ENCODE data around the gene EYA2. TPM values are rescaled to one million over a fixed set of nuclear protein-coding genes. Genes with fewer than 3 reads are reported as not detected.

The EYA2 gene
- total and polyA plus RNA-seq, 2 of the 4 experiments (the other 2 are of a cell fraction) = 2.3 to 5.4 TPM

DNA sequence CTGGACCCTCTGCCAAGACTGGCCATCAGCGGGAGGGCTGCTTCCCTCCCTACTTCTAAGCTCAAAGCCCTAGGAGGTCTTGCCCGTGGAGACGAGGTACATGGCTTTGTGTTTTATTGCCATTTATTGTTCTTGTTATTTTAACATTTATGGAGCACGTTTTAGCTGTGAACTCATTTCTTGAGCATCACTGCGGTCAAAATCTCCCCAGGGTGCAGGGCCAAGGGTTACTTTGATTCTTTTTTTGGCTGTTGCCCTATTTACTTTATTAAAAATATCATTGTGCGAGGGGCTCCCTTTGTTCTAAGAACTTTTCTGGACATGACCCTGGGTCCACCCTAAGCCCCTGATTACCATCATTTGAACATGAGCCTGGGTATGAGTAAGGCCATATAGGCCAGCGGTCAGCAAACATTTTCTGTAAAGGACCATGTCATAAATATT is 51.6 kb downstream of the EYA2 start:
- H3K14ac ChIP-seq (replicated peaks; ENCODE audit: low read depth, low read length) = no peak overlapping the region
- no peak overlapping the region for H2BK120ac ChIP-seq (ENCODE audit: low read depth, low read length)
- H3K4me2 ChIP-seq (ENCODE audit: low read depth, low read length) = no peak overlapping the region
- H4K20me1 ChIP-seq (ENCODE audit: insufficient read depth, low read length) = no peaks in the 10 kb centered on the region
- H3K23ac ChIP-seq (ENCODE audit: low read depth, low read length) = no peak overlapping the region
- H3K36me3 ChIP-seq (ENCODE audit: control insufficient read depth, insufficient read depth, low read length) = no peaks in the 10 kb centered on the region
- H4K8ac ChIP-seq (ENCODE audit: low read depth in 2 of 2, low read length in 2 of 2) = no peak overlapping the region
- H3K9ac ChIP-seq (ENCODE audit: low read depth, low read length) = no peak overlapping the region
- no peak overlapping the region for H2AK9ac ChIP-seq (replicated peaks; ENCODE audit: low read depth, low read length, poor library complexity)
- H4K91ac ChIP-seq (ENCODE audit: insufficient read depth, low read depth, low read length) = no peak overlapping the region
- H3K18ac ChIP-seq (ENCODE audit: low read depth, low read length) = no peak overlapping the region
- ATAC-seq (ENCODE audit: low read depth) = no peak
- no peak overlapping the region for H2AFZ ChIP-seq (replicated peaks; ENCODE audit: low read length, poor library complexity)
- peaks cover 1 to 6% of the 10 kb centered on the region in 2 experiments; a peak in 1 of 4 replicates for H3K79me1 ChIP-seq (ENCODE audit: low read depth in 1 of 2, low read length in 2 of 2)
- DNase-seq = no peak
- in situ Hi-C loops (cut with MboI; ENCODE audit: low sequenced_read_pairs) (no loop called here), intact Hi-C loops (cut with micrococcal nuclease) (no loop called here), dilution Hi-C loops (cut with HindIII; ENCODE audit: low sequenced_read_pairs, unreplicated experiment) (no loop called here)
- WGBS, 2 experiments (ENCODE audit: extremely low coverage in 2 of 2, insufficient read length in 1 of 2) = 100% methylated on average over 1 of the region's 7 CpGs; no CpG with 5 or more reads in 1 of the 2 experiments
- no TSS peak for BruUV-seq (replicated peaks)
- ChIA-PET CTCF (no interaction called here), POLR2A (ENCODE audit: unreplicated experiment) (no interaction called here)
- H2BK20ac ChIP-seq (ENCODE audit: low read depth, low read length) = no peak overlapping the region
- H3K9me1 ChIP-seq (ENCODE audit: insufficient read depth, low read length) = 0 out of 2 replicates have a peak, but pooled peaks cover 4% of the 10 kb centered on the region
- TF ChIP-seq, protein P1, sequence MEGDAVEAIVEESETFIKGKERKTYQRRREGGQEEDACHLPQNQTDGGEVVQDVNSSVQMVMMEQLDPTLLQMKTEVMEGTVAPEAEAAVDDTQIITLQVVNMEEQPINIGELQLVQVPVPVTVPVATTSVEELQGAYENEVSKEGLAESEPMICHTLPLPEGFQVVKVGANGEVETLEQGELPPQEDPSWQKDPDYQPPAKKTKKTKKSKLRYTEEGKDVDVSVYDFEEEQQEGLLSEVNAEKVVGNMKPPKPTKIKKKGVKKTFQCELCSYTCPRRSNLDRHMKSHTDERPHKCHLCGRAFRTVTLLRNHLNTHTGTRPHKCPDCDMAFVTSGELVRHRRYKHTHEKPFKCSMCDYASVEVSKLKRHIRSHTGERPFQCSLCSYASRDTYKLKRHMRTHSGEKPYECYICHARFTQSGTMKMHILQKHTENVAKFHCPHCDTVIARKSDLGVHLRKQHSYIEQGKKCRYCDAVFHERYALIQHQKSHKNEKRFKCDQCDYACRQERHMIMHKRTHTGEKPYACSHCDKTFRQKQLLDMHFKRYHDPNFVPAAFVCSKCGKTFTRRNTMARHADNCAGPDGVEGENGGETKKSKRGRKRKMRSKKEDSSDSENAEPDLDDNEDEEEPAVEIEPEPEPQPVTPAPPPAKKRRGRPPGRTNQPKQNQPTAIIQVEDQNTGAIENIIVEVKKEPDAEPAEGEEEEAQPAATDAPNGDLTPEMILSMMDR (conservative IDR thresholded peaks at IDR 0.05; ENCODE audit: low read depth, low read length) = no peak
- no peak for TF ChIP-seq CHD1 (IDR thresholded peaks at IDR 0.05; ENCODE audit: low read depth, low read length)
- TF ChIP-seq RAD21 (IDR thresholded peaks at IDR 0.05; ENCODE audit: low read length) = no peak
- no peak for TF ChIP-seq MAZ (IDR thresholded peaks at IDR 0.05; ENCODE audit: borderline replicate concordance, low read depth, low read length)
- no peak for TF ChIP-seq FOS (IDR thresholded peaks at IDR 0.05; ENCODE audit: low read depth, low read length)
- no peak for TF ChIP-seq POLR2A (IDR thresholded peaks at IDR 0.05; ENCODE audit: low read depth, low read length)
- TF ChIP-seq SMC3 (IDR thresholded peaks at IDR 0.05; ENCODE audit: low read depth, low read length) = no peak
- no peak for TF ChIP-seq MXI1 (IDR thresholded peaks at IDR 0.05; ENCODE audit: borderline replicate concordance, low read depth, low read length)
- no peak for TF ChIP-seq MAFK (IDR thresholded peaks at IDR 0.05; ENCODE audit: low read depth, low read length)
- TF ChIP-seq, protein P2, sequence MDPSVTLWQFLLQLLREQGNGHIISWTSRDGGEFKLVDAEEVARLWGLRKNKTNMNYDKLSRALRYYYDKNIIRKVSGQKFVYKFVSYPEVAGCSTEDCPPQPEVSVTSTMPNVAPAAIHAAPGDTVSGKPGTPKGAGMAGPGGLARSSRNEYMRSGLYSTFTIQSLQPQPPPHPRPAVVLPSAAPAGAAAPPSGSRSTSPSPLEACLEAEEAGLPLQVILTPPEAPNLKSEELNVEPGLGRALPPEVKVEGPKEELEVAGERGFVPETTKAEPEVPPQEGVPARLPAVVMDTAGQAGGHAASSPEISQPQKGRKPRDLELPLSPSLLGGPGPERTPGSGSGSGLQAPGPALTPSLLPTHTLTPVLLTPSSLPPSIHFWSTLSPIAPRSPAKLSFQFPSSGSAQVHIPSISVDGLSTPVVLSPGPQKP (IDR thresholded peaks at IDR 0.05; ENCODE audit: borderline replicate concordance, low read depth, low read length) = no peak
- TF ChIP-seq, protein P3, sequence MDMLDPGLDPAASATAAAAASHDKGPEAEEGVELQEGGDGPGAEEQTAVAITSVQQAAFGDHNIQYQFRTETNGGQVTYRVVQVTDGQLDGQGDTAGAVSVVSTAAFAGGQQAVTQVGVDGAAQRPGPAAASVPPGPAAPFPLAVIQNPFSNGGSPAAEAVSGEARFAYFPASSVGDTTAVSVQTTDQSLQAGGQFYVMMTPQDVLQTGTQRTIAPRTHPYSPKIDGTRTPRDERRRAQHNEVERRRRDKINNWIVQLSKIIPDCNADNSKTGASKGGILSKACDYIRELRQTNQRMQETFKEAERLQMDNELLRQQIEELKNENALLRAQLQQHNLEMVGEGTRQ (IDR thresholded peaks at IDR 0.05; ENCODE audit: low read depth, low read length) = no peak
- TF ChIP-seq BHLHE40 (IDR thresholded peaks at IDR 0.05; ENCODE audit: low read depth, low read length) = no peak
- TF ChIP-seq RFX5 (IDR thresholded peaks at IDR 0.05; ENCODE audit: low read depth, low read length) = no peak
- TF ChIP-seq RCOR1 (IDR thresholded peaks at IDR 0.05; ENCODE audit: insufficient replicate concordance, low read length) = no peak
- no peak overlapping the region for H3K4ac ChIP-seq (ENCODE audit: low read depth, low read length)
- H3K4me1 ChIP-seq (ENCODE audit: control insufficient read depth, insufficient read depth, low read length) = peaks cover under 1% of the 10 kb centered on the region; the same call in 1 of the 2 replicates
- no peak overlapping the region for H2AK5ac ChIP-seq (ENCODE audit: low read depth, low read length)
- no peak overlapping the region for H3K4me3 ChIP-seq (ENCODE audit: insufficient read depth, low read depth, low read length)
- H2BK15ac ChIP-seq (ENCODE audit: low read depth, low read length) = no peak overlapping the region
- no peak overlapping the region for H2BK5ac ChIP-seq (ENCODE audit: low read depth, low read length, poor library complexity, severe bottlenecking)
- H3K27me3 ChIP-seq (ENCODE audit: control insufficient read depth, insufficient read depth, low read length) = no peaks in the 10 kb centered on the region
- H3K56ac ChIP-seq (ENCODE audit: extremely low read depth, insufficient read depth, low read length) = no peak overlapping the region
- no peaks in the 10 kb centered on the region for H3K9me3 ChIP-seq (ENCODE audit: control insufficient read depth, insufficient read depth, low read length)
- no peak overlapping the region for H3K27ac ChIP-seq (ENCODE audit: insufficient read depth, low read length)
- H4K5ac ChIP-seq (ENCODE audit: low read depth, low read length) = no peak overlapping the region

All from IMR-90 (cell line).